ENCODE measurements around the gene CREM.

- TF ChIP-seq POLR2AphosphoS5 (IDR thresholded peaks at IDR 0.05; ENCODE audit: low read depth, low read length) = no peak
- TF ChIP-seq POLR2A (IDR thresholded peaks at IDR 0.05; ENCODE audit: low read depth, low read length) = no peak
- no peak for TF ChIP-seq TAF1 (IDR thresholded peaks at IDR 0.05; ENCODE audit: low read depth, low read length)
- TF ChIP-seq PAX5 (IDR thresholded peaks at IDR 0.05; ENCODE audit: insufficient read depth, low read length, severe bottlenecking) = no peak
- no peak for TF ChIP-seq POU2F2 (IDR thresholded peaks at IDR 0.05; ENCODE audit: low read depth, low read length)
These were observed 91.8 kb downstream of the CREM start for GRCh38 chr10:35218339-35218955.

Measured in GM12891 (cell line).